GM23248 (cell line): ENCODE measurements around the gene PANK1.

Experiments
- EZH2 ChIP-seq: fragments of 200-600 bp; sonication (generic); IDR thresholded peaks from 2 replicates; pipeline ENCODE4 v1.6.1; 2018; ENCODE audit warnings: antibody characterized with exemption, mild to moderate bottlenecking; ENCODE audit not compliant: insufficient read depth, poor library complexity, severe bottlenecking
- EZH2phosphoT487 ChIP-seq: fragments of 200-600 bp; sonication (generic); IDR thresholded peaks from 2 replicates; pipeline ENCODE4 v1.6.1; 2018; ENCODE audit warnings: antibody characterized with exemption, moderate library complexity, mild to moderate bottlenecking, low read depth; ENCODE audit not compliant: insufficient read depth

- TF ChIP-seq EZH2phosphoT487 (no peak), EZH2 (no peak)
These were observed 88.4 kb downstream of the PANK1 start for GRCh38 chr10:89556600-89556999.
